Measurements from ENCODE around the gene CFAP74. TPM values are rescaled to one million over a fixed set of nuclear protein-coding genes. Genes with fewer than 3 reads are reported as not detected.
A peak's percentile ranks its signal among the peaks of the same experiment; 100 is the strongest.

The CFAP74 gene
- total RNA-seq, 1 experiment from 2014 or later: 0.28 TPM

DNA sequence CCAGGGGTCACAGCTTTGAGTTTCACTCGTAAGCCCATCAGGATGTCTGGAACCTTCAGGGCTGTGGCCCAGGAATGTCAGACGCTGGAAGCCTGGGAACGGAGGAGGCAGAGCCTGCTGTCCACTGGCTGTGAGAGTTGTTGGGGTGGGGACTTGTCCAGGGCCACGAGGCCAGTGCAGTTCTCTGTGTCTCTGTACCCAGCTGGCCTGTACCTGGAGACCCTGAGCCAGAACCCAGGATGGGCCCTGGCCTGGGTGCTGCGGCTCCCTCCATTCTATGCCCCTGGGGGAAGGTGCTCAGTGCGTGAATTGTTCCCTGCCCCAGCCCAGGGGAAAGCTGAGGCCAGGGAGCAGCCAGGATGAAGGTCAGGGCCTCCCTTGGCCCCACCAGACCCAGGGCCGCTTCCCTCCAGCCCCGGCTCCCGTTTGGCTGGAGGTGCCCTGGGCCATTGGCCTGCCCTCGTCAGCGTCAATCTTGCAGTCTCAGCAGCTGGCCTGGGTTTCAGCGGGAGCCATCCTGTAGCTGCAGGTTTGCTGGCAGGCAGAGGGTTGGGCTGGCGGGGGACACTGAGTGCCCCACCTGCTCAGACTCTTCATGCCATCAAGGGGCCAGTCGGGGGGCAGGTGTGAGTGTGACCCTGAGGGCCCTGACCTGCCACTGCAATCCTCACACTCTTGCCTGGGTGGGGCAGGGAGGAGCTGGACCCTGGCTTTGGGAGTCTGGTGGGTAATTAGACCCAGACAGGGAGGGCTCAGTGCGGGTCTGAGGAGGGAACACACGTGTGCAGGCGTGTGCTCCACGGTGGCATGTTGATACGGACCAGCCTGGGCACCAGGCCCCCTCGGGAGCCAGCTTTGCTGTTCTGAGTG, 89.2 kb downstream of the CFAP74 start:
- Histone ChIP-seq H2BK5ac (ENCODE audit: insufficient read length, low read length) (no peak overlapping the region), H3K14ac (ENCODE audit: insufficient read depth, low read length) (peak overlapping the region; percentile 23; the same call in 1 of the 2 replicates), H3K4me1 (ENCODE audit: insufficient read depth, low read length) (no peaks in the 10 kb centered on the region), H3K4me2 (ENCODE audit: insufficient read depth, insufficient read length, low read length) (no peak overlapping the region), H3K9ac (ENCODE audit: extremely low read depth, insufficient read length, low read length) (no peak overlapping the region), H3K79me1 (ENCODE audit: insufficient read depth, low read depth, low read length, poor library complexity, severe bottlenecking) (no peaks in the 10 kb centered on the region), H3K56ac (ENCODE audit: insufficient read length, low read depth, low read length) (no peak overlapping the region), H3K9me3 (ENCODE audit: control insufficient read depth, low read depth, low read length) (no peaks in the 10 kb centered on the region), H3K23me2 (ENCODE audit: insufficient read length, low read depth, low read length, poor library complexity, severe bottlenecking) (peaks cover 3% of the 10 kb centered on the region), H4K91ac (ENCODE audit: insufficient read length, low read depth, low read length) (no peak overlapping the region), H4K5ac (ENCODE audit: insufficient read length, low read depth, low read length) (no peak overlapping the region), H3K27me3 (ENCODE audit: insufficient read depth, low read length) (no peaks in the 10 kb centered on the region), H4K20me1 (ENCODE audit: control insufficient read depth, insufficient read depth, insufficient read length) (no peaks in the 10 kb centered on the region), H3K27ac (ENCODE audit: insufficient read length, low read depth, low read length) (no peak overlapping the region), H2BK120ac (ENCODE audit: low read depth, low read length, poor library complexity, severe bottlenecking) (no peak overlapping the region), H3K4ac (ENCODE audit: low read depth, low read length) (no peak overlapping the region), H3K18ac (ENCODE audit: insufficient read length, low read depth, low read length) (no peak overlapping the region), H4K8ac (replicated peaks; ENCODE audit: insufficient read length, low read depth, low read length) (no peak overlapping the region), H2BK12ac (ENCODE audit: insufficient read length, low read depth, low read length) (no peak overlapping the region), H3K79me2 (ENCODE audit: insufficient read depth, low read length) (no peaks in the 10 kb centered on the region), H3K23ac (ENCODE audit: insufficient read length, low read depth, low read length) (no peak overlapping the region), H3T11ph (ENCODE audit: low read length) (no peak overlapping the region), H2AK5ac (ENCODE audit: insufficient read length, low read length) (no peak overlapping the region), H2AFZ (ENCODE audit: low read length) (no peak overlapping the region), H2BK15ac (ENCODE audit: low read depth, low read length) (no peak overlapping the region), H2BK20ac (ENCODE audit: low read depth, low read length, poor library complexity, severe bottlenecking) (no peak overlapping the region)
- no CpG with 5 or more reads among the region's 20 CpGs for WGBS (ENCODE audit: extremely low coverage, insufficient read length, low lambda C conversion rate)
- Mint-ChIP-seq H3K27ac (peak overlapping the region in 2 of 3 experiments; percentile 13 to 46; a peak in 2 of 7 replicates), H3K36me3 (ENCODE audit: insufficient read depth in 1 of 3, low read depth in 3 of 3) (no peaks in the 10 kb centered on the region; a peak in 1 of 7 replicates), H3K9me3 (no peaks in the 10 kb centered on the region), H3K27me3 (ENCODE audit: low read depth) (peaks cover 2% of the 10 kb centered on the region), H3K4me3 (peak overlapping the region in 1 of 2 experiments; percentile 7; a peak in 1 of 5 replicates), H3K4me1 (peaks cover 13 to 36% of the 10 kb centered on the region in 2 experiments)
- peak; percentile 30 for DNase-seq
- TF ChIP-seq CTCF (conservative IDR thresholded peaks at IDR 0.05): no peak
